HG03460 (cell line): ENCODE data around the gene IGFBP2.

Experiments used
- ATAC-seq: cut with Tn5 transposase; IDR thresholded peaks from one replicate; pipeline ENCODE4 v1.9.1; 2021; ENCODE audit not compliant: unreplicated experiment

IGFBP2 gene

DNA sequence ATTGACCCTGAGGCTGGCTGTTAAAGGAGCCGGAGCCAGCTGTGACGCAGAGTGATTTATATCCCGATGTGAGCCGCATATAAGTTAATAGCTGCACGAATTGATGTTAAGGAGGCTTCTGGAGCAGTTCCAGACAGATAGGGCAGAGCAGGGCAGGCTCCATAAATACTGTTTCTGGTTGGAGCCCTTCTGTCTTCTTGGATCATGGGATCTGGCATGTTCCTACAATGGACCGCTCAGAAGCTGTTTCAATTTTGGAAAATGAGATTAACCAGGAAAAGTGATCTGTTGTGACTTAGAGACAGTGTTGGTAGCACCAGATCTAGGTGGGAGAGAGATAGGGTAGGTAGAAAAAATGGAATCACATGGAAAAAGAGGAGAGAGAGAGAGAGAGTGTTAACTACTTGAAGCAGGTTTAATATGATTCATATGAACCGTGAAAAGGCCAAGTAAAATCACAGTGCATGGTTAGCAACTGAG is 66.9 kb downstream of the IGFBP2 start:
- no peak for ATAC-seq

DNA sequence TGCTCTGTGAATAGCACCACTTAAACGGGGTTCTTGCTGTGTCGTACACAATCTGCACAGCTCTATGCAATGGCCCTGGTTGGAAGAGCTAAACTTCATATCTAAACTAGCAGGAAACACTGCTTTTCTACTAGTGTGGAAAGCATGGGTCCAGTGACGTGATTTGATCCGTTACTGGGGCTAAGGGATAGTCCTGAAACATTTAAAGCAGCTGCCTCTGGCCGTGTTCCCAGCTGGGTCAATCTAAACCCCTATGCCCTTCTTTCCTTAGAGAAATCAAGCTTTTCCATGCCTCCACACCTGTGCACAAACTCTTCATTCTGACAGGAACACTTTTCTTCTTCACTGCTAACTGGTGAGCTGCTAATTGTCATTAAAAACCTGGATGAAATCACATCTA is 67.6 kb downstream of the IGFBP2 start:
- no peak for ATAC-seq

DNA sequence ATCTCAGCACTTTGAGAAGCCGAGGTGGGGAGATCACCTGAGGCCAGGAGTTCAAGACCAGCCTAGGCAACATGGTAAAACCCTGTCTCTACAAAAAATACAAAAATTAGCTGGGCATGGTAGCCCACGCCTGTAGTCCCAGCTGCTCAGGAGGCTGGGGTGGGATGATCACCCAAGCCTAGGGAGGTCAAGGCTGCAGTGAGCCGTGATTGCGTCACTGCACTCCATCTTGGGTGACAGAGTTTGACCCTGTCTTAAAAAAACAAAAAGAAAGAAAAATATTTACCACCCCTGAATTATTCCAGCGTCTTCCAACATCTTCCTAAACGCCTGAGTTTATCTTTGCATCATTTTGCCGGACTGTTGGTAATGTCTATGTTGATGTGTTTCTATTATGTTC is 68.3 kb downstream of the IGFBP2 start:
- ATAC-seq = no peak

DNA sequence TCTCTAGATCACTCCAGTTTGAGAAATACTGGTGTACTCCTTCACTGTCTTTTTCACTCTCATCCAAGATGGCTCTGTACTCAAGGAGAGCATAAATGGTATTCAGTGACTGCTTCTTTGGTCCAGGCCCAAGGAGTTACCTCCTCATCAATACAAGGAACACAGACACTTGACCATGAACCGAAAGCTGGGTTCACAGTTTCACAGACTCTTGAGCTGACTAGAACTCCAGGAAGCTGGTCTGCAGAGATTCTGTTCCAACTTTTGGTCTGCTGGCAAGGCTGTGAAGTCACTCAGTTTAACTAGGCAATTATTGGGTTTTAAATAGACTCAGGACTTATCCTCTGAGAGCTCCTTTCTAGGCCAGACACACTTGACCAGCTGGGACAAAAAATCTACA is 69.5 kb downstream of the IGFBP2 start:
- no peak for ATAC-seq

DNA sequence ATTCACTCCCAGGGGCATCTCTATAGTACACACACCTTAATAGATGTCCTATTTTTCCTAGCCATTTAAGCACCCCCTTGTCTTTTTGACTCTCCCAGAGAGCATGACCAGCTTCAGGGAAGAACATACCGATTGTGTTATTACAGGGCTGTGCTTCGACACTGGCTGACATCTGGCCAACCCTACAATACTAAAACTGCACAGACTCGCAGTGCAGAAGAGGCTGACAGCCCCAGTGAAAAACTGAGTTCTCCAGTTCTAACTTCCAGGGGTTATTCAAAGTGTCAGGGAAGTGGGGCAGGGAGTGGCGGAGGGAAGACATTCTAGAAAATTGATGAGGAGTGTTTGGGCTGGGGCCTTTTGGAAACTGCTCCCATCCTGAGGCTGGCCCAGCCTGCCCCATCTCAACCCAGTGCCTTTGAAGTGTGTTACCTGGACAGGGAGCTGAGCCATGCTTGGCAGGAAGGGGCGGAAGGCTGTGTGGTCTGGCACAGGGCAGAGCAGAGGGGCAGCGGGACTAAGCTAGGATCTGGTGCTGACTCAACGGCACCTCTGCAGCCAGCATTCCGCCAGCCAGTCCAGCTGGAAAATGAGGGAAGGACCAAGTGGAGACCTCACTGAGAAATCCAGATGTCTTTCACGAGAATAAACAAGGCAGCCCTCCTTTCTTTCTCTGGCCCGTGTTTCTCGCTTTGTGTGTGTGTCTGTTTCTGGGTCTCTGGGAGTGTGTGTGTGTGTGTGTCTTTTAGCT is 77.5 kb downstream of the IGFBP2 start:
- ATAC-seq = no peak

DNA sequence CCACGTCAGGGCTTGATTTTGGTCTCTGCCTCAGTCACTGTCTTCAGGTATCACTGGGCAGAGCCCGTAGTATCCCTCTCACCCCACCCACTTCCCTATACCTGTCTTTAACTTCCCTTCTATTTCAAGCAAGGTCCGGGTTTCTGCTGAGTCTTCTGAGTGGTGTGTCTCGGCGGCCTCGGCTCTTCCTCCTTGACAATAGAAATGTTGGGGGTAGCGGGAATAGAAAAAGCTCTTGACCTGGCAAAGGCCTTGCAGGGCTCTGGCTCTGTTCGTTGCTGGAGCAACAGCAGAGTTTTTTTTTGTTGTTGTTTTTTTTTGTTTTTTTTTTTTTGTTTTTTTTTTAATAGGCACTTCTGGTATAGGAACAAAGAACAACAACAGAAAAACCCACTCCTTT is 78.1 kb downstream of the IGFBP2 start:
- ATAC-seq = no peak

DNA sequence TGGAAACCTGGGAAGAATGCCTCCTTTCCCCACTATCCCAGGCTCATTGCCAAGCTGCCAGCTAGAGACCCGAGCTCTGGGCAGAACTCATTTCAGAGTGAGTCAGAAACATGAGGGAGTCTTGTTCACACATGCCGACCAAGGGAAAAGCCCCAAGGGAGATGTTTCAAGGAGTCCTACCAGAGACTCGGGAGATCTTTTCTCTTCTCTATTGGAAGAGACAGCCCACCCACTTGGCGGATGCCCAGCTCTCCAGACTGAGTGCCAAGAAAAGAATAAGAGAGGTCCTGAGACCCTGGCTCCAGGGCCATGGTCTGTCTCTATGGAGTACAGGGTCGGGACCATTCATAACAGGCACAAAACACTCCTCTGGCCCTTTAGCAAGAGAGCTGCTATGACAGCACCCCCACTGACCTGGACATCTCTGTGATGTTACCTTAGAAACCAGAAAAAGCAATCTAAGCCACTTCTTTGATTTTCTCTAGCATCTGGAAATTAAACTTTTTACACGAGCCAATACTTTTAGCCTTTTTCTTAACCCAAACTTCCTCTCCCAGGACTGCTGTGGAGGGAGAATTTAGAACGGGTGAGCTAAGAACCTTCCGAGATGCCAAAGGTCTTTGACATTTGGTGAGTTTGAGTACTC is 80.6 kb downstream of the IGFBP2 start:
- ATAC-seq = no peak
